ENCODE measurements around the gene SLC2A4.

DNA sequence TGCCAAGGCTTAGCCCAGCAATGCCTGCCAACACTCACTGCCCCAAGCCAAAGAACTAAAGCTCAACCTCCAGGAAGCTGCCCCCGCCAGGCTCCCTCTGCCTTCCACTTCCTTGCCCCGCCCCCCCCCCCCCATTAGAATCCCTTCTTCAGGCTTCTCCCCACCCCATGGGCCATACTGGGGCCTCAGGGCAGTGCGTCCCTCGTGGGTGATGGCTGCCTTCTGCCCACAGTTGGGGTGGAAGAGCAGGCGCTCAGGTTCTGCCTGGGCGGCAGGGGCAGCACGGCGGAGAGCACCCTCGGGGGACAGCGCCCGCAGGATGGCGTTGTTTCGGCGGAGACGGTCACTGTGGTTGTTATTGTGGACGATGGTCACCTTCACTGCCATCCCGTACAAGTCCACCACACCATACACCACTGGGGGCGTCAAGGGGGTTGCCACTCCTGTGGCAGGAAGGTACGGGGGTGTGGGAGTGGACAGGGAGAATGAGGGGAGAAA, 43.6 kb downstream of the SLC2A4 start:
- TF ChIP-seq, protein P1, sequence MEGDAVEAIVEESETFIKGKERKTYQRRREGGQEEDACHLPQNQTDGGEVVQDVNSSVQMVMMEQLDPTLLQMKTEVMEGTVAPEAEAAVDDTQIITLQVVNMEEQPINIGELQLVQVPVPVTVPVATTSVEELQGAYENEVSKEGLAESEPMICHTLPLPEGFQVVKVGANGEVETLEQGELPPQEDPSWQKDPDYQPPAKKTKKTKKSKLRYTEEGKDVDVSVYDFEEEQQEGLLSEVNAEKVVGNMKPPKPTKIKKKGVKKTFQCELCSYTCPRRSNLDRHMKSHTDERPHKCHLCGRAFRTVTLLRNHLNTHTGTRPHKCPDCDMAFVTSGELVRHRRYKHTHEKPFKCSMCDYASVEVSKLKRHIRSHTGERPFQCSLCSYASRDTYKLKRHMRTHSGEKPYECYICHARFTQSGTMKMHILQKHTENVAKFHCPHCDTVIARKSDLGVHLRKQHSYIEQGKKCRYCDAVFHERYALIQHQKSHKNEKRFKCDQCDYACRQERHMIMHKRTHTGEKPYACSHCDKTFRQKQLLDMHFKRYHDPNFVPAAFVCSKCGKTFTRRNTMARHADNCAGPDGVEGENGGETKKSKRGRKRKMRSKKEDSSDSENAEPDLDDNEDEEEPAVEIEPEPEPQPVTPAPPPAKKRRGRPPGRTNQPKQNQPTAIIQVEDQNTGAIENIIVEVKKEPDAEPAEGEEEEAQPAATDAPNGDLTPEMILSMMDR (IDR thresholded peaks at IDR 0.05): no peak
- TF ChIP-seq POLR2A (IDR thresholded peaks at IDR 0.05): no peak
